ENCODE measurements around the gene NUP58. TPM values are rescaled to one million over a fixed set of nuclear protein-coding genes. Genes with fewer than 3 reads are reported as not detected.
A peak's percentile ranks its signal among the peaks of the same experiment; 100 is the strongest.

The NUP58 gene
- total RNA-seq, 1 donor from 2014 or later, result 64.3 TPM

DNA sequence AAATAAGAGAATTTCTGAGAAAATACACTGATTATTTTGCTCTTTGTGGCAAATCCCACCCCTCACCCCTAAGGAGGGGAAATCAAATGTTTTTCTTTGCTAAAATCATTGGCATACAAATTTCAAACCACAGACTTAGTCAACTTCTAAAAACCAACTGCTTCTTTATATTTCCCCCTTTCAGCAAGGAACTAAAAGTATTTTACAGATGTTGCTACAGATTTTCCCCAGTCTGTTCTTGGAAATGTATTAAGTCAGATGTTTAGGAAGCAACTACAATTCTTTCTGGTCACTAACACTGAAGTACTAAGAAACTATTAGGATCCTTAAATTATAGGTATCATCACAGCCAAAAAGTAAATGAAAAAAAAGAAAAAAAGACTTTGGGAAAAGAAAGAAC lies 21.0 kb upstream of the NUP58 start:
- Histone ChIP-seq H3K9me3 (no peaks in the 10 kb centered on the region), H3K4me3 (no peak overlapping the region), H3K27ac (no peak overlapping the region), H3K4me1 (peaks cover 23% of the 10 kb centered on the region), H3K36me3 (no peaks in the 10 kb centered on the region), H3K27me3 (no peaks in the 10 kb centered on the region)
- intact Hi-C loops (cut with DNase I), result no loop called here
- DNase-seq (ENCODE audit: extremely low spot score in 2 of 2), result no peak
- TF ChIP-seq, protein P1, sequence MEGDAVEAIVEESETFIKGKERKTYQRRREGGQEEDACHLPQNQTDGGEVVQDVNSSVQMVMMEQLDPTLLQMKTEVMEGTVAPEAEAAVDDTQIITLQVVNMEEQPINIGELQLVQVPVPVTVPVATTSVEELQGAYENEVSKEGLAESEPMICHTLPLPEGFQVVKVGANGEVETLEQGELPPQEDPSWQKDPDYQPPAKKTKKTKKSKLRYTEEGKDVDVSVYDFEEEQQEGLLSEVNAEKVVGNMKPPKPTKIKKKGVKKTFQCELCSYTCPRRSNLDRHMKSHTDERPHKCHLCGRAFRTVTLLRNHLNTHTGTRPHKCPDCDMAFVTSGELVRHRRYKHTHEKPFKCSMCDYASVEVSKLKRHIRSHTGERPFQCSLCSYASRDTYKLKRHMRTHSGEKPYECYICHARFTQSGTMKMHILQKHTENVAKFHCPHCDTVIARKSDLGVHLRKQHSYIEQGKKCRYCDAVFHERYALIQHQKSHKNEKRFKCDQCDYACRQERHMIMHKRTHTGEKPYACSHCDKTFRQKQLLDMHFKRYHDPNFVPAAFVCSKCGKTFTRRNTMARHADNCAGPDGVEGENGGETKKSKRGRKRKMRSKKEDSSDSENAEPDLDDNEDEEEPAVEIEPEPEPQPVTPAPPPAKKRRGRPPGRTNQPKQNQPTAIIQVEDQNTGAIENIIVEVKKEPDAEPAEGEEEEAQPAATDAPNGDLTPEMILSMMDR (IDR thresholded peaks at IDR 0.05), result no peak
- TF ChIP-seq POLR2AphosphoS5 (IDR thresholded peaks at IDR 0.05; ENCODE audit: insufficient read depth in 1 of 2, low read depth in 1 of 2) (no peak), POLR2A (IDR thresholded peaks at IDR 0.05) (no peak)

DNA sequence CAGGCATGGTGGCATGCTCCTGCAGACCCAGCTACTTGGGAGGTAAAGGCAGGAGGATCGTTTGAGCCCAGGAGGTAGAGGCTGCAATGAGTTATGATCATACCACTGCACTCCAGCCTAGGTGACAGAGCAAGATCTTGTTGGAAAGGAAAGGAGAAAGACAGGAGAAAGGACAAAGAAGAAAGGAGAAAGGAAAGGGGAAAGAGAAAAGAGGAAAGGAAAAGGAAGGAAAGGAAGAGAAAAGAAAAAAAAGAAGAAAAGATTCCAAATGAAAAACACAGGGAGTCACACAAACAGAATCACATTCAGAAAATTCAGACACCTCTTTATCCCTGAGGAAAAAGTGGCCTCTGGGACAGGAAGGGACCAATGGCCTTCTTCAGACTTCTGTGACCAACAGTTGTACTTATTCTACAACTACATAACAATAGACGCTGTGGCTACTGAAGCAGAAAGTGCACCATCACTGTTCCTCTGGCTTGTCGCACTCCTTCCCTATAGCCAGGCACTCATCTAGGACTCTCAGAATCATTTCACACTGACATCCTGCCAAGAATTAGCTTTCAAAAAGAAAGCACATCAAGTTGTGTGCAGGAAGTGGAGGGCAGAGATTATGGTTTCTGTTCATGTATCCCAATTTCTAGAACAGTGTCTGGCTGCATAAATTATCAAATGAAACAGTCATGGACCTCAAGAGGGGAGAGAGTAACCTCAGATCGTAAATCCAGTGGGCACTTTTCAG lies 20.1 kb upstream of the NUP58 start:
- no peaks in the 10 kb centered on the region for H3K36me3 ChIP-seq
- H3K27me3 ChIP-seq, result no peaks in the 10 kb centered on the region
- no peak overlapping the region for H3K27ac ChIP-seq
- intact Hi-C loops (cut with DNase I), result no loop called here
- peaks cover 32% of the 10 kb centered on the region for H3K4me1 ChIP-seq
- no peaks in the 10 kb centered on the region for H3K9me3 ChIP-seq
- TF ChIP-seq POLR2AphosphoS5 (IDR thresholded peaks at IDR 0.05; ENCODE audit: insufficient read depth in 1 of 2, low read depth in 1 of 2), result no peak
- TF ChIP-seq, protein P1 (IDR thresholded peaks at IDR 0.05), result no peak
- no peak for TF ChIP-seq POLR2A (IDR thresholded peaks at IDR 0.05)
- H3K4me3 ChIP-seq, result no peak overlapping the region
- DNase-seq (ENCODE audit: extremely low spot score in 2 of 2), result no peak

DNA sequence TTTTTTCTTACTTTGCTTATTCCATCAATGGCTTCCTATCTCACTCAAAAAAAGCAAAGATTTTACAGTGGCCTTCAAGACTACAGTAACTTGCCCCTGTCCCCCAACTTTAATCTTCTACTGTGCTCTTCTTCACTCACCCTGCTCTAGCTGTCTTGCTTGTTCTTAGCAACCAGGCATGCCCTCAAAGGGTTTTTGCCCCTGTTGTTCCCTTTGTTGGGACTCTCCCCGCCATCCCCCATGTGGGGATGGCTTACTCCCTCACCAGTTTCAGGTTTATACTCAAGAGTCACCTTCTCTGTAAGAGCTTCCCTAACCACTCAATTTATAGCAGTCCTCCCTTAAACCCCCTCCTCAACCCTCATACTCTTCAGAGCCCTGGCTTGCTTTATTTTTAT lies 19.5 kb upstream of the NUP58 start:
- Histone ChIP-seq H3K27me3 (no peaks in the 10 kb centered on the region), H3K36me3 (no peaks in the 10 kb centered on the region), H3K4me1 (peaks cover 33% of the 10 kb centered on the region), H3K9me3 (no peaks in the 10 kb centered on the region), H3K4me3 (no peak overlapping the region), H3K27ac (no peak overlapping the region)
- no peak for DNase-seq (ENCODE audit: extremely low spot score in 2 of 2)
- intact Hi-C loops (cut with DNase I), result no loop called here
- TF ChIP-seq, protein P1 (IDR thresholded peaks at IDR 0.05), result no peak

DNA sequence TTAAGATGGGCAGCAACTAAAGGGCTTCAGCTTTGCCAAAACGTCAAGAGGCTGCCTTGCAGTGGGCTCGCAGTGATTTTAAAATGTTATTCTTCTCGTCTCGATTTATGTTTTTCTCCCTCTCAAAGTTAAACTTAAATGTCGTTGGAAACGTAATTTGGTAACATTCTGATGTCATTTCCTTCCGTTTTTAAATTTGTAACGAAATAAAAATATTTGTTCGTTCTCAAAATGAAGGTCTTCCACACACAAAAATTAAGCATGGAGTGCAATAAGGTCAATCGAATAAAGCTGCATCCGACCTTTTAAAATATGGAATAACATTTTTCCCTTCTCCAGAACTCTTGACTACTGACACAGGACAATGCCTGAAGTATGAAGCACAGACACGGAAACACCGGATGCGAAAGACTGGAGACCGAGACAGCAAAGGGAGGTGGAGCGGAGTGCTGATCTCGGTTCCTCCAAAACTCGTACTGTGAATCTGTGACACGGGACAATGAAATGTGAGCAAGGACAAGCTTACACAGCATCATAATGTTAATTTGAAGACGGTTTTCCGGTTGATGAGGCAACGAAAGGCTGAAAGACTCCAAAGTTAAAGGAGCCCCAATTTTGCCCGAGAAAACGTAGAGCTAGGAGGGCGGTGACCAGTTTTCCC lies 15.0 kb upstream of the NUP58 start:
- Histone ChIP-seq H3K27me3 (no peaks in the 10 kb centered on the region), H3K4me1 (peaks cover 38% of the 10 kb centered on the region)
- intact Hi-C loops (cut with DNase I), result no loop called here

More for the DNA sequence above, 15.0 kb upstream of the NUP58 start:
- no peak for TF ChIP-seq POLR2A (IDR thresholded peaks at IDR 0.05)
- TF ChIP-seq, protein P1 (IDR thresholded peaks at IDR 0.05), result no peak
- TF ChIP-seq POLR2AphosphoS5 (IDR thresholded peaks at IDR 0.05; ENCODE audit: insufficient read depth in 1 of 2, low read depth in 1 of 2), result no peak
- H3K9me3 ChIP-seq, result no peaks in the 10 kb centered on the region
- no peaks in the 10 kb centered on the region for H3K36me3 ChIP-seq
- DNase-seq (ENCODE audit: extremely low spot score in 2 of 2), result no peak
- H3K4me3 ChIP-seq, result peak overlapping the region; percentile 92 to 97
- H3K27ac ChIP-seq, result peak overlapping the region; percentile 90
